HG02623 (cell line): ENCODE data around the gene ZNF691.
"Not testable (repeated sequence)": the region's sequence is repeated elsewhere in the genome, so short reads cannot be mapped to it uniquely, and the experiment has no call there.

Experiments used
- ATAC-seq: cut with Tn5 transposase; IDR thresholded peaks from one replicate; pipeline ENCODE4 v1.9.1; 2021; ENCODE audit warnings: moderate library complexity; ENCODE audit not compliant: unreplicated experiment

The ZNF691 gene

DNA sequence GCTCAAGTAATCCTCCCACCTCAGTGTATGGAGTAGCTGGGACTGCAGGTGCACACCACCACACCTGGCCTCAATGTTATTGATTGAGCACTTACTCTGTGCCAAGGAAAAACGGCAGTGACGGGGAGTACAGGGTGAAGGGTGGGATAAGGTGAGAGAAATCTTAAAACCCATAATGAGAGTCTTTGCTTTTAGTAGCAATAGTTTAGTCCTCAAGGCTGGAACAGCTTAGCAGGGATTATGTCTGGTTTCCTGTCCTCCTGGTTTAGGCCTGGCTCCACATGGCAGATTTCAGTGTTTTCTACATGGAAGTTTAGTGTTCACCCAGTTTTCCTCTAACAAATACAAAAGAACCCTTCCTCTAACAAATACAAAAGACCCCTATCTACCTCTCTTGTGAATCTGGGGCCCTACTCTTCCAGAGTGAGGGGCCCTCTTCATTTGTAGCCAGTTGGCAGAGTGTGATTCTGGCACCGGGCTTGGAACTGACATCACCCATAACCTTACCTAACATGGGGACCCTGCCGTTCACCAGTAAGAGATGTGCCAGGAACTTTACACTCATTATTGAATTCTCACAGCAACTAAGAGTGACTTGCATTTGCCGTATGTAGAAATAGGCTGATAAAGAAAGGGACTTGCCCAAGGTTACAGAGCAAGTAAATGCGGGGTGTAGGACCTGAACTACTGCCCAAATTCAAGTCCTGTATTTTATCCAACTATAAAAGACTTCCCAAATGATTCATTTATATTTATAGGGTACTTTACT lies 6.9 kb downstream of the ZNF691 start:
- ATAC-seq: no peak

DNA sequence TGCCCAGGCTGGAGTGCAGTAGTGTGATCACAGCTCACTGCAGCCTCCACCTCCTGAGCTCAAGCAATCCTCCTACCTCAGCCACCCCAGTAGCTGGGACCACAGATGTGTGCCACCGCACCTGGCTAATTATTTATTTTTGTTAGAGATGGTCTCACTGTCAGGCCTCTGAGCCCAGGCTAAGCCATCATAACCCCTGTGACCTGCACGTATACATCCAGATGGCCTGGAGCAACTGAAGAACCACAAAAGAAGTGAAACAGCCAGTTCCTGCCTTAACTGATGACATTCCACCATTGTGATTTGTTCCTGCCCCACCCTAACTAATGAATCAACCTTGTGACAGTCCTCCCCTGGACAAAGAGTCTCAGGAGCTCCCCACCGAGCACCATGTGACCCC lies 10.1 kb downstream of the ZNF691 start:
- ATAC-seq: not testable (repeated sequence)

DNA sequence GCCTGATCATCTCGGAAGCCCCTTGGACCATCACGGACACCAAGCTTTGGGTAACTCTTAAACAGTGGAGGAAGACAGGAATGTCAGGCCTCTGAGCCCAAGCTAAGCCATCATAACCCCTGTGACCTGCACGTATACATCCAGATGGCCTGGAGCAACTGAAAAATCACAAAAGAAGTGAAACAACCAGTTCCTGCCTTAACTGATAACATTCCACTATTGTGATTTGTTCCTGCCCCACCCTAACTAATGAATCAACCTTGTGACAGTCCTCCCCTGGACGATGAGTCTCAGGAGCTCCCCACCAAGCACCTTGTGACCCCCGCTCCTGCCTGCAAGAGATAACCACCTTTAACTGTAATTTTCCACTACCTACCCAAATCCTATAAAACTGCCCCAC lies 13.0 kb downstream of the ZNF691 start:
- not testable (repeated sequence) for ATAC-seq

DNA sequence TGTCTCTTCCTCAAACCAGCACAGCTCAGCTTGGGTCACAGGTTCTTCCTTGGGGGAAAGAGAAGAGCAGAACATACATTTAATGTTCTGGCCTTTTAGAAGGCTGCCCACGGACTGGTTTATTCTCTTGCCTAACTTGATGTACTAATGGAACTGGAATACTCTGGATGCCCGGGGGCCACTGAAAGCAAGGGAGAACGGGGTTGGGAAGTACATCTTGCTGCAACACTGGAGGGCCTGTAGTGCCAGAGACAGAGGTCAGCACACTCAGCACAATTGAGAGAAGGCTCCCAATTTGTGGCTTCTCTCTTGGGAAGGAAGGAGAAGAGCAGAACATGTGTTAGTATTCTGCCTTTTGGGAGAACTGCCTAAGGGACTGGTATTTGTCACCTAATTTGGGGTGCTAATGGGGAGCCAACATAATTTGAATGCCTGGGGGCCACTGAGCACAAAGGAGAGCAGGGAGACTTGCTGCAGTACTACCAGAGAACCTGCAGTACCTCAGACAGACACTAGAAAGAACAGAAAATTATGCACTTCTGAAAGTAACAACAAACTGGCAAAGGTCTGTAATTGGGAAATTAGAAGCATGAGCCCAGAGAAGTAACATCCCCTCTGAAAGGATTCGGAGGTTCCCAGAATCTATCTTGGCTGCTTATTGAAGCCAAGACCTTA lies 14.1 kb downstream of the ZNF691 start:
- no peak for ATAC-seq

DNA sequence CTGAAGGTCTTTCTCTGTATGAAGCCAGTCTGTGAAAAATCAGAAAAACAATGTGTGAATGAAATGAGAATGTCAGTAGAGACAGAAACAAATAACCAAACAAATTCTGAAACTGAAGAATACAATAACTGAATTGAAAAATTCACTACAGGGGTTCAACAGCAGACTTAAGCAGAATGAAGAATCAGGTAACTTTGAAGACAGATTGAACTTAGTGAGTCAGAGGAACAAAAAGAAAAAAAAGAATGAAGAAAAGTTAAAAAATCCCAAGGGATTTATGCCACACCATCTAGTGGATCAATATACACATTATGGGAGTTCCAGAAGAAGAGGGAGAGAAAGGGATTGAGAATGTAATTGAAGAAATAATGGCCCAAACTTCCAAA lies 14.6 kb downstream of the ZNF691 start:
- no peak for ATAC-seq

DNA sequence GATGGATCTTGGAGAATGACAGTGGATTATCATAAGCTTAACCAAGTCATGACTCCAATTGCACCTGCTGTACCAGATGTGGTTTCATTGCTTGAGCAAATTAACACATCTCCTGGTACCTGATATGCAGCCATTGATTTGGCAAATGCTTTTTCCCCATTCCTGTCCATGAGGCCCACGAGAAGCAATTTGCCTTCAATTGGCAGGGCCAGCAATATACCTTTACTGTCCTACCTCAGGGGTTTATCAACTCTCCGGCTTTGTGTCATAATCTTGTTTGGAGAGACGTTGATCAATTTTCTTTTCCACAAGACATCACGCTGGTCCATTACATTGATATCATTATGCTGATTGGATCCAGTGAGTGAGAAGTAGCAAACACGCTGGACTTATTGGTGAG lies 20.1 kb downstream of the ZNF691 start:
- ATAC-seq: no peak

DNA sequence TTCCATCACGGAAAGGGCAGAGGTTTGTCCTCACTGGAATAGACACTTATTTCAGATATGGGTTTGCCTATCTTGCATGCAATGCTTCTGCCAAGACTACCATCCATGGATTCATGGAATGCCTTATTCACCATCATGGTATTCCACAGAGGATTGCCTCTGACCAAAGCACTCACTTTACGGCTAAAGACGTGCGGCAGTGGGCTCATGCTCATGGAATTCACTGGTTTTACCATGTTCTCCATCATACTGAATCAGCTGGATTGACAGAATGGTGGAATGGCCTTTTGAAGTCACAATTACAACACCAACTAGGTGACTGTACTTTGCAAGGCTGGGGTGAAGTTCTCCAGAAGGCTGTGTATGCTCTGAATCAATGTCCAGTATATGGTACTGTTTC lies 22.1 kb downstream of the ZNF691 start:
- not testable (repeated sequence) for ATAC-seq

DNA sequence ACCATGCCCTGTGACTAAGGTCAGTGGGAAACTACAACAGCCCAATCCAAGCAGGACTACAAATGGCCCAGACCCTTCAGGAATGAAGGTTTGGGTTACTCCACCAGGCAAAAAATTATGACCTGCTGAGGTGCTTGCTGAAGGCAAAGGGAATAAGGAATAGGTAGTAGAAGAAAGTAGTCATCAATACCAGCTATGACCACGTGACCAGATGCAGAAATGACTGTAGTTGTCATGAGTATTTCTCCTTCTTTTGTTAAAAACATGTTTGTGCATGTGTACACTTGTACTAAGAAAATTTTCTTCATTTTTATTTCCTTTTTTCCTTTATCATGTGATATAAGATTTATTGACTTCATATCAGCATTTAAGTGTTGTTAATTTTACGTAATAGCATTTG lies 22.8 kb downstream of the ZNF691 start:
- ATAC-seq: not testable (repeated sequence)

DNA sequence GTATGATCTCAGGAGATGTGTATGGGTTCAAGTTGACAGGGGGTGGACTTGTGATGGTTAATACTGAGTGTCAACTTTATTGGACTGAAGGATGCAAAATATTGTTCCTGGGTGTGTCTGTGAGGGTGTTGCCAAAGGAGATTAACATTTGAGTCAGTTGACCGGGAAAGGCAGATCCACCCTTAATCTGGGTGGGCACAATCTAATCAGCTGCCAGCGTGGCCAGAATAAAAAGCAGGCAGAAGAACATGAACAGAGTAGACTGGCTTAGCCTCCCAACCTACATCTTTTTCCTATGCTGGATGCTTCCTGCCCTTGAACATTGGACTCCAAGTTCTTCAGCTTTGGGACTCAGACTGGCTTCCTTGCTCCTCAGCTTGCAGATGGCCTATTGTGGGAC lies 23.3 kb downstream of the ZNF691 start:
- ATAC-seq: not testable (repeated sequence)

DNA sequence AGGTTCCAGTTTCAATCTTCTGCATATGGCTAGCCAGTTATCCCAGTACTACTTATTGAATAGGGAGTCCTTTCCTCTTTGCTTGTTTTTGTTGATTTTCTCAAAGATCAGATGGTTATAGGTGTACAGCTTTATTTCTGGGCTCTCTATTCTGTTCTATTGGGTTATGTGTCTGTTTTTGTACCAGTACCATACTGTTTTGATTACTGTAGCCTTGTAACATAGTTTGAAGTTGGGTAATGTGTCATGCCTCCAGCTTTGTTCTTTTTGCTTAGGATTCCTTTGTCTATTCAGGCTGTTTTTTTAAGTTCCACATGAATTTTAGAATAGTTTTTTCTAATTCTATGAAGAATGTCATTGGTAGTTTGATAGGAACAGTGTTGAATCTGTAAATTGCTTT lies 26.7 kb downstream of the ZNF691 start:
- ATAC-seq: not testable (repeated sequence)

DNA sequence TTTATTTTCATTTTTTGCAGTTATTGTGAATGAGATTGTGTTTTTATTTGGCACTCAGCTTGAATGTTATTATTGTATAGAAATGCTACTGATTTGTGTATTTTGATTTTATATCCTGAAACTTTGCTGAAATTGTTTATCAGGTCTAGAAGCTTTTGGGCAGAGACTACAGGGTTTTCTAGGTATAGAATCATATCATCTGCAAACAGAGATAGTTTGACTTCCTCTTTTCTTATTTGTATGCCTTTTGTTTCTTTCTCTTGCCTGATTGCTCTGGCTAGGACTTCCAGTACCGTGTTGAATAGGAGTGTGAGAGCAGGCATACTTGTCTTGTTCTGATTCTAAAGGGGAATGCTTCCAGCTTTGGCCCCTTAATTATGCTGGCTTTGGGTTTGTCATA lies 27.3 kb downstream of the ZNF691 start:
- ATAC-seq: no peak

DNA sequence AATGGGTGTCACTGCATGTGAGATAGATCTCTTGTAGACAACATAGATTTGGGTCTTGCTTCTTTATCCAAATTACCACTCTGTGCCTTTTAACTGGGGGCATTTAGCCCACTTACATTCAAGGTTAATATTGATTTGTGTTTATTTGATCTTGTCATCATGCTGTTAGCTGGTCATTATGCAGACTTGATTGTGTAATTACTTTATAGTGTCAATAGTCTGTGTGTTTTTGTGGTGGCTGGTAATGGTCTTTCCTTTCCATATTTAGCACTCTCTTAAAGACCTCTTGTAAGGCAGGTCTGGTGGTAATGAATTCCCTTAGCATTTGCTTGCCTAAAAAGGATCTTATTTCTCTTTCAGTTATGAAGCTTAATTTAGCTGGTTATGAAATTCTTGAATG lies 29.6 kb downstream of the ZNF691 start:
- no peak for ATAC-seq

DNA sequence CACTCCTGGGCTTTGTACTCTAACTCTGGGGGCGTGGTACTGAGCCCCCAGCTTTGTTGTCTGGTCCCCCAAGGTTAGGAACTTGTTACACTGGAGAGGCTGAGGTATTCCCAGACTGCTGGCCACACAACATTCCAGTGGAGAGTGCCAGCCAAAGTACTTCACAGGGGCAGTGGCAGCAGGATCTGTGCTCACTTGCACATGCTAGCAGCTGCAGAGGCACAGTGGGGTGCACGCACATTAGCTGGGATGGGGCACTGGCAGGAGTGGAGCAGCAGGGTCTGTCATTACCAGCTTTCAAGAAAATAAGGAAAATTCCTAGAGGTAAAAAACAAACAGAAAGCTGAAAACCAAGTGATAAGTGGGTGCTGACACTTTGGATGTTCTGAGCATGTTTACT lies 31.0 kb downstream of the ZNF691 start:
- no peak for ATAC-seq

DNA sequence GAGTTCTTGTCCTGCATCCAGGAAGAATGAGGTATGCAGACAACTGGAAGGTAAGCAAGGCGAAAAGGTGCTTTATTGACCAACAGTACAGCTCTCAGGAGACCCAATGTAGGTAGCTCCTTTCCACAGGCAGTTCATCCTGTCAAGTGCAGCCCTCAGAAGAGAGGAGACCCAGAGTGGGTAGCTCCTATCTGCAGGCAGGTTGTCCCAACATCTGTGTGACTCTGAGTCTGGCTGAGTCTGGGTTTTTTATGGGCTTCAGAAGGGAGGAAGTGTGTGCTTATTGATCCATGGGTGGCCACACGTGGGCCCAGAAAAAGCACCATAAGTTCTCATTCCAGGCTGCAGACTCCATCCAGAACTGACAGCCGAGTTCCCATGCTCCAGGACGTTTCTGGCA lies 34.0 kb downstream of the ZNF691 start:
- no peak for ATAC-seq

DNA sequence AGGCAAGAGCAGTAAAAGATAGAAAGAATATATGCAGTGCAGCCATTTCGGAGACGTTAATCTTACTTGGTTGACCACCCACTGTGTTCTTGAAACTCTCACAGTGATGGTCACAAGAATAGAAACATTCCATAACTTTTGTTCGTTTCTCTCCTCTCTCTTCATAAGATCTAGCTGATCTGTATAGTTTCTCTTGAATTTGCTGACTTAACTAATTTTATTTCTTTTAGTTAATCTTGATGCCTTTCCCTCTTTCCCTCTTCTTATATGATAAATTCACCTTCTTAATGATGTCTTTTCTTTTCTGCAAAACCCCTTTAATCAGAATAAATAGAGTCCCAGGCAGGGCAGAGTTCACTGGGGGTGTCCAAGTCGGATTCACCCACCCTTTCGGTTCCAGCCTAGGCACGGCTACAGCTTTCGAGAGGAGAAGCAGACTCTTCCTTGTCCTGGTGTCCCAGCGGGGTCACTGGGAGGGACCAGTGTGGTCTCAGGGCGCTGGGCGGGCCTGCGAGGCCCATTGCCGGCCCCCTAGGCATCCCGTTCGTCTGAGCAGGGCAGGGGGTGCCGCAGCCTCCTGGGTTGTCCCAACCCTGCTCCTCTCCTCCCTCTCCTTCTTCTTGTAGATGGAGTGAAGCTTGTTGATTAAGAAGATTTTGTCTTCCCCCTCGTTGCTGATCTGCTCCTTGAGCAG lies 39.8 kb downstream of the ZNF691 start:
- ATAC-seq: no peak

DNA sequence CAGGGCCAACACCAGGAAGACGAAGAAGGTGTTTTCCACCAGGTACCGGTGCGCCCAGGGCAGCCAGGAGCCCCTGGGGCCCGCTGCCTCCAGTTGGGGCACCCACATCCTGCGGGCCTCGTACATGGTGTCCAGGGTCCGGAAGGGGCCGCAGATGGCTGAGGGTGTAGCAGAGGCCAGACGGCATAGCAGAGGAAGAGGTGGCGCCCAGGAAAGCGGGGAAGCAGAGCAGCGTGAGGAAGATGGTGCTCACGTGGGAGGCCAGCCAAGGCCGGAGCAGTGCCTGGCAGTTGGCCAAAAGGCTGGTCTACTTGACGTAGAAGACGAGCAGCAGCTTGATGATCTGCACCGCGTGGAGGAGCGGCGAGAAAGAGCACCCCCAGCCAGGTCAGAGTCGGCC lies 40.4 kb downstream of the ZNF691 start:
- ATAC-seq: no peak

DNA sequence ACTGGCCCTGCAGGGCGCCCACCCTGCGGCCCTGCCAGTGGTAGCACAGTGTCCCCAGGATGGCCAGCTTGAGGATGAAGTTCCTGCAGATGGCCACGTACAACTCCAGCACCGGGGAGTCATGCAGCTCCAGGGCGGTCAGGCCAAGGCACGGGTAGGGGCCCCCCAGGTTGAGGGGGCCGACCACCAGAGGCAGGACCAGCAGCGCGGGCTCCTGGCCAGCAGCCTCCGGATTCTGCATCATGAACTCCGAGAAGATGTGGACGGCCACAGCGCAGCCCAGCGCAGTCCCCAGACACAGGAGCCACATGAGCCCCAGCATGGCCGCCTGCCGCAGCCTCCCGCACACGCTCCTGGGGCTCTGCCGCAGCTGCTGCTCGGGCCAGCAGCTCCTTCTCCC lies 41.0 kb downstream of the ZNF691 start:
- ATAC-seq: no peak

DNA sequence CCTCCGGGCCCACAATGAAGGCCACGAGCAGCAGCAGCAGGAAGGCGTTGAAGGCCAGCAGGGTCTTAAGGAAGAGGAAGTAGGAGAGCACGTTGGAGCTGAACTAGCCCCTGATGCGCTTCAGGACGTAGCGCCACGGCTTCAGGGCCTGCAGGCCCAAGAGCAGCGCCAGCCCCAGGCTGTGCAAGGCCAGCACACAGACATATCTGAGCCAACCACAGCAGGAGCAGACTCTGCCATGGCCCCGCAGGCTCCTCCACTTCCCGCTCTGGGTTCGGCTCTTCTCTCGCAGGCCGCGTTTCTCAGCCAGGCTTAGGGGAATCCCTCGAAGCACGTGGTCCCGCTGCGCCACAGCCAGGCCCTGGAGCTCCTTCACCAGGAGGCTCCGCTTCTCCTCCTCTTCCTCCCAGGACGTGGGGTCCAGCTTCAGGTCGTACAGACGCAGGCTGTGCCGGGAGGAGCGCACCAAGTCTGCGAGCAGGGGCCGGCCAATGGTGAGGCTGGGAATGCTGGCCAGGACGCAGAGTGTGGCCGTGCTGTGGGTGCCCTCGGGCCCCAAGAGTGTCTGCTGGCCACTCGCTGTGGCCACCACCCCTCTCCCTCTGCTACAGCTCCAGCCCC lies 41.7 kb downstream of the ZNF691 start:
- ATAC-seq: no peak

DNA sequence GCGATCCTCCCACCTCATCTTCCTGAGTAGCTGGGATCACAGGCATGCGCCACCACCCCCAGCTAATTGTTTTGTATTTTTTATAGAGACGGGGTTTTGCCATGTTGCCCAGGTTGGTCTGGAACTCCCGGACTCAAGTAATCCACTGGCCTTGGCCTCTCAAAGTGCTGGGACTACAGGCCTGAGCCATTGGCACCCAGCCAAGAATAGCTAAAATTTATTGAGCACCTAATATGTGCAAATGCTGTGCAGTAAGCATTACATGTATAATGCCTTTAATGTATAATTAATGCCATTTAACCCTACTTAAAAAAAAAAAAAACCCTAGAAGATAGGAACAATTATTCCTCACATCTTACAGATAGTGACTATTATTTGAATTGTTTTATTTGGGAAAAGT lies 42.9 kb downstream of the ZNF691 start:
- no peak for ATAC-seq

DNA sequence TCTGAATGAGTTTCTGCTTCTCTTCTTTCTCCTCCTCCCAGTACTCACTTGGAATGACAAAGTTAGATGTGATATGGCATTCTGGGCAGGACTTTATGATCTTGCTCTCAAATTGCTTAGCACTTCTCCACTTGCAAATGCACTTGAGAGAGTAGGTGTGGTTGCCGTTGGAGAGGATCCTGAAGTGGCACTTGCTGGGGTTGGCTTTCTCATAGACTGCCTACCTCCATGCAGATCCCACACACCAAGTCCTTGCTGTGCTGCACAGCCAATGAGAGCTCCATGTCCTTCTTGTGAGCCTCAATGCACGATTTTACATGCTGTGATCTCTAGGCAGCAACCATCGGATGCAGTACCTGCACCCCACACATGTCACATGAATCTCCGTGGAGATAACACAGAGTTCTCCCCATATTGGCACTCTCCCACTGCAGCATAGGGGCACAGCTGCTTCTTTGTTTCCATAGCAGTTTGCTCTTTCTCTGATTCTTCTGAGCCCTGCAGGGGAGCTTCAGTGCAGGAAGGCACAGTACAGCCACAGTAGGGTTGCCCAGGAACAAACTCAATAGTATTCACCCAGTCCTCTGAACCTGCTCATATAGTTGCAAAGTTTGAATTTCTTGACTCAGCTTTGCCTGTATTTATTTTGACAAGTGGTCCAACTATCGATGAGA lies 45.2 kb downstream of the ZNF691 start:
- ATAC-seq: no peak

DNA sequence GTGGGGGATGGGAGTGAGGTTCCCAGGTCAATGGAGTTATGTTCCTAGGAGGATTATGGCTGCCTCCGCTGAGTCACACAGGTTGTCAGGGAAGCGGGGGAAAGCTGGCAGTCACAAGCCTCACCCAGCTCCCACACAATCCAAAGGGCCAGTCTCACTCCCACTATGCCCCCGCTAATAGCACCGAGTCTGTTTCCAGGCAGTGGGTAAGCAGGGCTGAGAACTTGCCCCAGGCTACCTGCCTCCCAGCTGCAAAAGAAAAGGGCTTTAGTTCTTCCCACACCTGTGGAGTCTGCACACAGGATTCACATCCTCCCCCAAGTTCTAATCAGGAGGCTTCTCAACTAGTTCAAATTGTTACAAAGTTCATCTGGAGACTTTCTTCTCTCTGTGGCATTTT lies 53.5 kb downstream of the ZNF691 start:
- ATAC-seq: not testable (repeated sequence)
